ENCODE results near the gene CMYA5.

The CMYA5 gene

DNA sequence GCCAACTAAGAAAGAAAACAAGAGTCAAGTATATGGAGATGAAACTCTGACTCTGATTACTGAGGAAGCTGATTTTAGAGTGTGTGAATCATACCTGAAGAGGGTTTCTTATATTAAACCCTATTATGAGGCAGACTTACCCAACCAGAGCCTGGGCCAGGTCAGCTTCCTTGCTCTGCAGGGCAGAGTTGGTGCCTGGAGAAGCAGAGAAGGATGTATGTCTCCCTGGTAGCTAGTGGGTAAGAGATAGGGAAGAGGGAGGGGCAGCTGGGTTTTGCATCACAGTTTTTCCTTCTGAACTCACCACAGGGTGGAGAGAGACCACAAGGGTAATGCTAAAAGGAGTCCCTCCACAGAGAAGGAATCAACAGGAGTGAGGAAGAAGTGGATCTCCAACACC, 104.1 kb downstream of the CMYA5 start:
- TF ChIP-seq EZH2phosphoT487 (conservative IDR thresholded peaks at IDR 0.05; ENCODE audit: low read length), result no peak
- TF ChIP-seq, protein P1, sequence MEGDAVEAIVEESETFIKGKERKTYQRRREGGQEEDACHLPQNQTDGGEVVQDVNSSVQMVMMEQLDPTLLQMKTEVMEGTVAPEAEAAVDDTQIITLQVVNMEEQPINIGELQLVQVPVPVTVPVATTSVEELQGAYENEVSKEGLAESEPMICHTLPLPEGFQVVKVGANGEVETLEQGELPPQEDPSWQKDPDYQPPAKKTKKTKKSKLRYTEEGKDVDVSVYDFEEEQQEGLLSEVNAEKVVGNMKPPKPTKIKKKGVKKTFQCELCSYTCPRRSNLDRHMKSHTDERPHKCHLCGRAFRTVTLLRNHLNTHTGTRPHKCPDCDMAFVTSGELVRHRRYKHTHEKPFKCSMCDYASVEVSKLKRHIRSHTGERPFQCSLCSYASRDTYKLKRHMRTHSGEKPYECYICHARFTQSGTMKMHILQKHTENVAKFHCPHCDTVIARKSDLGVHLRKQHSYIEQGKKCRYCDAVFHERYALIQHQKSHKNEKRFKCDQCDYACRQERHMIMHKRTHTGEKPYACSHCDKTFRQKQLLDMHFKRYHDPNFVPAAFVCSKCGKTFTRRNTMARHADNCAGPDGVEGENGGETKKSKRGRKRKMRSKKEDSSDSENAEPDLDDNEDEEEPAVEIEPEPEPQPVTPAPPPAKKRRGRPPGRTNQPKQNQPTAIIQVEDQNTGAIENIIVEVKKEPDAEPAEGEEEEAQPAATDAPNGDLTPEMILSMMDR (IDR thresholded peaks at IDR 0.05; ENCODE audit: insufficient read depth, low read length, poor library complexity, severe bottlenecking), result no peak
- H3K9ac ChIP-seq (ENCODE audit: low read length), result no peak overlapping the region
- no peaks in the 10 kb centered on the region for H3K9me3 ChIP-seq (ENCODE audit: insufficient read depth, low read length)

DNA sequence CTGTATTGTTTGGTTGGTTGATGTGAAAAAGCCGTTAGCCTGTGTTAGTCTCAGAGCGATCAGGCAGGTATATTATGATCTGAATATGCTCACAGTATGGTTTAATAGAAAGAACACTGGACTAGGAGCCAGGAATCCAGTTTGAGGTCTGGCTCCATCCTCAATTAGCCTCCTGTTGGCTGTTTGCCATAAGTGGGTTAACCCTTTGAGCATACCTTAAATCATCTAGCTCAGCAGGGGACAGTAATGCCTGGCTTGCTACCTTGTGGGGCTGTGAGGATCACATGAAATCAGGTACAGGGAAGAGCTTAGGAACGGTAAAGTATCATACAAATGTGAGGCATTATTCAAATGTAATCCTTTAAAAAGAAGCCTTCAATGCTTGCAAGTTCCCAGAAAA, 104.7 kb downstream of the CMYA5 start:
- TF ChIP-seq, protein P1 (IDR thresholded peaks at IDR 0.05; ENCODE audit: insufficient read depth, low read length, poor library complexity, severe bottlenecking), result no peak
- no peak for TF ChIP-seq EZH2phosphoT487 (conservative IDR thresholded peaks at IDR 0.05; ENCODE audit: low read length)
- Histone ChIP-seq H3K4me3 (ENCODE audit: insufficient read depth, low read length, poor library complexity, severe bottlenecking) (no peak overlapping the region), H3K4me2 (ENCODE audit: low read depth, low read length, poor library complexity, severe bottlenecking) (no peak overlapping the region), H3K27ac (ENCODE audit: low read depth, low read length) (no peak overlapping the region), H3F3A (ENCODE audit: insufficient read depth) (no peaks in the 10 kb centered on the region), H3K79me2 (ENCODE audit: insufficient read depth, low read length) (no peaks in the 10 kb centered on the region), H4K20me1 (ENCODE audit: low read depth, low read length) (no peaks in the 10 kb centered on the region), H3K9me3 (ENCODE audit: insufficient read depth, low read length) (no peaks in the 10 kb centered on the region), H2AFZ (ENCODE audit: low read depth, low read length, severe bottlenecking) (no peak overlapping the region), H3K36me3 (ENCODE audit: low read length) (no peaks in the 10 kb centered on the region), H3K9ac (ENCODE audit: low read length) (no peak overlapping the region), H3K9me2 (replicated peaks; ENCODE audit: insufficient read depth, low read length) (no peaks in the 10 kb centered on the region), H3K27me3 (ENCODE audit: low read length) (no peaks in the 10 kb centered on the region)

More for the DNA sequence above, 104.1 kb downstream of the CMYA5 start:
- H3K36me3 ChIP-seq (ENCODE audit: low read length), result no peaks in the 10 kb centered on the region
- no peak overlapping the region for H3K27ac ChIP-seq (ENCODE audit: low read depth, low read length)
- no peaks in the 10 kb centered on the region for H4K20me1 ChIP-seq (ENCODE audit: low read depth, low read length)
- no peaks in the 10 kb centered on the region for H3K27me3 ChIP-seq (ENCODE audit: low read length)
- no peaks in the 10 kb centered on the region for H3K79me2 ChIP-seq (ENCODE audit: insufficient read depth, low read length)
- H3F3A ChIP-seq (ENCODE audit: insufficient read depth), result no peaks in the 10 kb centered on the region
- no peak overlapping the region for H3K4me2 ChIP-seq (ENCODE audit: low read depth, low read length, poor library complexity, severe bottlenecking)
- no peak overlapping the region for H3K4me3 ChIP-seq (ENCODE audit: insufficient read depth, low read length, poor library complexity, severe bottlenecking)
- H2AFZ ChIP-seq (ENCODE audit: low read depth, low read length, severe bottlenecking), result no peak overlapping the region
- H3K9me2 ChIP-seq (replicated peaks; ENCODE audit: insufficient read depth, low read length), result no peaks in the 10 kb centered on the region

DNA sequence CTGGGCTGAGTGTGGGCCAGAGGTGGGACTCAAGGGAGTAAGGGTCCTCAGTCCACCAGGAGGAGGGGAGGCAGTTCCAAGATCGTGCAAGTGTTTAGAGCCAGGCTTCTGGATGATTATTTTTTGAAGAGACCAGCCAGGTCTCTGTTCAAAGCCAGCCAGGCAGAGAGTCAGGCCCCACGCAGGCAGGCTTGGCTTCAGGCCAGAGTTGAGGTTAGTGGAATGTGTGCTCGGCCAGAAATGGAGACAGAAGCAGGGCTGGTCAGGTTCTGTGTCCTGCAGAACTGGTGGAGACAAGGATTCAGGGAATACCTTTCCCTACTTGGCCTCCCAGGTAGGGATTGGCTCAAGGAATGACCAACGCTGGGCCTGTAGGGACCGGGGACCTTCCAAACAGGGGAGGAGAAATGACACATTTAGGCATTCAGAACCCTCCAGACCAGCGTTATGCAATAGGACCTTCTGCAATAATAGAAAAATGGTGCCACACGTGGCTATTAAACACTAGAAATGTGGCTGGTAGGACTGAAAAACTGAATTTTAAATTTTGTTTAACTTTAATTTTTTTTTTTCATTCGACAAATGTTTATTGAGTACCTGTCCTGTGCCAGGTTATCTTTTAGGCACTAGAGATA, 106.2 kb downstream of the CMYA5 start:
- no peak for TF ChIP-seq EZH2phosphoT487 (conservative IDR thresholded peaks at IDR 0.05; ENCODE audit: low read length)
- TF ChIP-seq, protein P1 (IDR thresholded peaks at IDR 0.05; ENCODE audit: insufficient read depth, low read length, poor library complexity, severe bottlenecking), result no peak
- Histone ChIP-seq H3K4me2 (ENCODE audit: low read depth, low read length, poor library complexity, severe bottlenecking) (no peak overlapping the region), H3F3A (ENCODE audit: insufficient read depth) (no peaks in the 10 kb centered on the region)

More for the DNA sequence above, 106.2 kb downstream of the CMYA5 start:
- no peak overlapping the region for H3K9ac ChIP-seq (ENCODE audit: low read length)
- no peaks in the 10 kb centered on the region for H3K9me3 ChIP-seq (ENCODE audit: insufficient read depth, low read length)
- H3K9me2 ChIP-seq (replicated peaks; ENCODE audit: insufficient read depth, low read length), result no peaks in the 10 kb centered on the region
- H3K27me3 ChIP-seq (ENCODE audit: low read length), result no peaks in the 10 kb centered on the region
- H3K27ac ChIP-seq (ENCODE audit: low read depth, low read length), result no peak overlapping the region
- H4K20me1 ChIP-seq (ENCODE audit: low read depth, low read length), result no peaks in the 10 kb centered on the region
- no peak overlapping the region for H3K4me3 ChIP-seq (ENCODE audit: insufficient read depth, low read length, poor library complexity, severe bottlenecking)
- H2AFZ ChIP-seq (ENCODE audit: low read depth, low read length, severe bottlenecking), result no peak overlapping the region
- no peaks in the 10 kb centered on the region for H3K79me2 ChIP-seq (ENCODE audit: insufficient read depth, low read length)
- H3K36me3 ChIP-seq (ENCODE audit: low read length), result no peaks in the 10 kb centered on the region

All from SU-DHL-6 (cell line).